ENCODE results near the gene SRC.
"Not testable (repeated sequence)": the region's sequence is repeated elsewhere in the genome, so short reads cannot be mapped to it uniquely, and the experiment has no call there.

SRC gene

DNA sequence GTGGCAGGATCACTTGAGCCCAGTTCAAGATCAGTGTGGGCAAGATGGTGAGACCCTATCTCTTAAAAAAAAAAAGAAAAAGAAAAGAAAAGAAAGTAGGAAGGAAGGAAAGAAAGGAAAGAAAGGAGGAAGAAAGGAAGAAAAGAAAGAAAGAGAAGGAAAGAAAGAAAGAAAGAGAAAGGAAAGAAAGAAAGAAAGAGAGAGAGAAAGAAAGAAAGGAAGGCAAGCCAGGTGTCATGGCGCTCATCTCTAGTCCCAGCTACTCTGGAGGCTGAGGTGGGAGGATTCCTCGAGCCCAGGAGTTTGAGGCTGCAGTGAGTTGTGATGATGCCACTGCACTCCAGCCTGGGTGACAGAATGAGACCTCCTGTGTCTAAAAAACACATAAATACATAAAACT is 11.5 kb upstream of the SRC start:
- no peak for DNase-seq (ENCODE audit: low read depth)
- TF ChIP-seq, protein P1, sequence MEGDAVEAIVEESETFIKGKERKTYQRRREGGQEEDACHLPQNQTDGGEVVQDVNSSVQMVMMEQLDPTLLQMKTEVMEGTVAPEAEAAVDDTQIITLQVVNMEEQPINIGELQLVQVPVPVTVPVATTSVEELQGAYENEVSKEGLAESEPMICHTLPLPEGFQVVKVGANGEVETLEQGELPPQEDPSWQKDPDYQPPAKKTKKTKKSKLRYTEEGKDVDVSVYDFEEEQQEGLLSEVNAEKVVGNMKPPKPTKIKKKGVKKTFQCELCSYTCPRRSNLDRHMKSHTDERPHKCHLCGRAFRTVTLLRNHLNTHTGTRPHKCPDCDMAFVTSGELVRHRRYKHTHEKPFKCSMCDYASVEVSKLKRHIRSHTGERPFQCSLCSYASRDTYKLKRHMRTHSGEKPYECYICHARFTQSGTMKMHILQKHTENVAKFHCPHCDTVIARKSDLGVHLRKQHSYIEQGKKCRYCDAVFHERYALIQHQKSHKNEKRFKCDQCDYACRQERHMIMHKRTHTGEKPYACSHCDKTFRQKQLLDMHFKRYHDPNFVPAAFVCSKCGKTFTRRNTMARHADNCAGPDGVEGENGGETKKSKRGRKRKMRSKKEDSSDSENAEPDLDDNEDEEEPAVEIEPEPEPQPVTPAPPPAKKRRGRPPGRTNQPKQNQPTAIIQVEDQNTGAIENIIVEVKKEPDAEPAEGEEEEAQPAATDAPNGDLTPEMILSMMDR (IDR thresholded peaks at IDR 0.05; ENCODE audit: control insufficient read depth, extremely low read depth, insufficient read depth), result no peak
- no peak overlapping the region for H3K4me3 ChIP-seq (ENCODE audit: low read depth, low read length)

DNA sequence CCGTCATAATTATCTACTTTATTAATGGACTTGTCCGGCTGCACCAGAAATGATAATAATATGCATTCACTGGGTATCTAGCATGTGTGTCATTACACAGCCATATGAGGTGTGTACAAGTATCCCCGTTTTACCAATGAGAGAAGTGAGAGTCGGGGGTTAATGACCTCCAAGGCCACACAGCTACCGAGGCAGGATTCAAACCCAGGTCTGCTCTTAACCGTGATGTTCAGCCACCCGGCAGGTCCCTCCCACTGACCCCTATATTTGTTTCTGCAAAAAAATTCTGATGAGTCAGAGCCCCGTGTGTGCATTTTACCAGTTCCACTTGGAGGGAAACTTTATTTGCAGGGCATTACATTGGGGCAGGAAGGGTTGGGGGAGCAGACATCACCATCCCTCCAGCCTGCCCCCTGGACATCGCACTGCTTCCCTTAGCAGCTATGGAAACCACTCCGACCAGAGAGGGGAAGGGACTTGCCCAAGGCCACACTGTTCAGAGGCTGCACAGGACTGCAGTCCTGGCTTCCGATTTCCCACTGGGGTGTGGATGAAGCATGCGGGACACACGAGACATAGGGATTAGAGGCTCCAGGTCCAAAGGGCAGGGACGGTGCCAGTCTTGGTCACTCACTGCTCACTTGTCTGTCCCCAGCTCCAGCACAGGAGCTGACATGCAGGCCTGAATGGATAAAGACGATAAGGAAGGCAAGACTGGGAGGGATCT is 10.1 kb upstream of the SRC start:
- TF ChIP-seq, protein P1 (IDR thresholded peaks at IDR 0.05; ENCODE audit: control insufficient read depth, extremely low read depth, insufficient read depth), result no peak
- H3K4me3 ChIP-seq (ENCODE audit: low read depth, low read length), result no peak overlapping the region
- no peak for DNase-seq (ENCODE audit: low read depth)

DNA sequence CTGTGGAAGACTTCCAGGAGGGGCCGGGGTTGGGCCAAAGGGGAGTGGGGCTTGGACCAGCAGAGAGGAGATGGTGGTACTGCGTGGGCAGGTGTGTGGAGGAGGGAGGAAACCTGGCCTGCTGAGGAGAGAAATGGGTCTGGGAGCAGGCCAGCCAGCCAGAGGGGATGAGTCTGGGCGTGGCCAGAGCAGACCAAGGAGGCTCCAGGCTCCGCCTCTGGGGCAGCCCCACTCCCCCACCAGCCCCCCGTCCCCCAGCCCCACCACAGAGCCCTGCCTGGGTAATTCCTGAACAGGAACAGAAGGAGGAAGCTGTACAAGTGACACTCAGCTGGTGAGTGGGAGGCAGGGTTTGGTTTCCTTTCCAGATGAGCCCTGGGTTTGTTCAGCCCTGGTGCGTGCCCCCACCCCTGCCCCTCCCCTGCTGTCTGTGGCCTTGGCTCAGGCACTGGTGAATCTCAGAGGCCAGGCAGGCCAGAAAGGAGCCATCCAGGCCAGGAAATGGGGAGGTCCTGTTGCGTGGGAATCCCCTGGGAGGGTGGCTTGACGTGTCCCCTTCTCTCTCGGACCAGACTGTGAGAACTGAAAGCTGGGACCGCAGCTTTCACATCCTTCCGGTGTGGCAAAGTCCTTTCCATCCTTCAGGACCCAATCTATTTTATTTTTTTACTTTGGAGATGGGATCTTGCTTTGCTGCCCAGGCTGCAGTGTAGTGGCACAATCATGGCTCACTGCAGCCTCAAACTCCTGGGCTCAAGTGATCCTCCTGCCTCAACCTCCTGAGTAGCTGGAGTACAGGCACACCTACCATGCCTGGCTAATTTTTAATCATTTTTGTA is 9.4 kb upstream of the SRC start:
- TF ChIP-seq, protein P1 (IDR thresholded peaks at IDR 0.05; ENCODE audit: control insufficient read depth, extremely low read depth, insufficient read depth), result no peak
- DNase-seq (ENCODE audit: low read depth), result no peak
- no peak overlapping the region for H3K4me3 ChIP-seq (ENCODE audit: low read depth, low read length)

DNA sequence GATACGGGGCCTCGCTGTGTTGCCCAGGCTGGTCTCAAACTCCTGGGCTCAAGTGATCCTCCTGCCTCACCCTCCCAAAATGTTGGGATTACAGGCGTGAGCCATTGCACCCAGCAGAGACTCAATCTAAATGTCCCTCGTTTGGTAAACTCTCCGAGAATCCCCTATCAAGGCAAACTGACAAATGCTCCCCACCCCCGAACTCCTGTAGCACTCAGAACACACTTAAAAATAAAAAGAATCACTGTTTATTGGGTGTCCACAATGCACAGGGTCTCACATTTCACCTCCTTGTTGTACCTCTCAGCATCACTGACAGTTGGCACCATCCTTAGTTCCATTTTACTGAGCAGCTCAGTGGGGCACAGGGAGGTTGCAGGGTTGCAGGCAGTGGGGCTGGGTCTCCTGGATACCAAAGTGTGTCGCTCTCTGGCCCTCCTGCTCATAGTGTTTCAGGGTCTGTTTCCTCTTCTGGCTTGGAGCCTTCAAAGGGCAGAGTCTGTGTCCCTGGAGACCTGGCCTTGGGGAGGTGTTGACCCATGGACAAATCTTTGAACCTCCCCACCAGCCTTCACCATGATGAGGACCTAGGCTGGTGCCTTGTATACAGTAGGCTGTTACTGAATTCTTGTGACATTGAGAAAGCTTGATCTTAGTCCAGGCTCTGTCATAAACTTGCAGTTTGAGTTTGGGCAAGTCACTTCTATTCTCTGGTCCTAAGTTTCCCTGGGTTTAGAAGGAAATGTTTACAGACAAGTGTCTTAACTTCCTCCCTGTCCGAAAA is 8.5 kb upstream of the SRC start:
- TF ChIP-seq, protein P1 (IDR thresholded peaks at IDR 0.05; ENCODE audit: control insufficient read depth, extremely low read depth, insufficient read depth), result no peak
- no peak for DNase-seq (ENCODE audit: low read depth)
- H3K4me3 ChIP-seq (ENCODE audit: low read depth, low read length), result no peak overlapping the region

DNA sequence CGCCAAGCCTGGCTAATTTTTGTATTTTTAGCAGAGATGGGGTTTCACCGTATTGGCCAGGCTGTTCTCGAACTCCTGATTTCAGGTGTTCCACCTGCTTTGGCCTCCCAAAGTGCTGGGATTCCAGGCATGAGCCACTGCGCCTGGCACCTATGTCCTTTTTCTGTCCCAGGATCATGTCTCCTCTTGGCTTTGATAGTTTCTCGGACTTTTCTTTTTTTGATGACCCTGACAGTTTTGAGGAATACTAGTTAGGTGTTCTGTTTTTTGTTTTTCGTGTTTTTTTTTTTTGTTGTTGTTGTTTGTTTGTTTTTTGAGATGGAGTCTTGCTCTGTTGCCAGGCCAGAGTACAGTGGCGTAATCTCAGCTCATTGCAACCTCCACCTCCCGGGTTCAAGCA is 7.6 kb upstream of the SRC start:
- not testable (repeated sequence) for DNase-seq (ENCODE audit: low read depth); H3K4me3 ChIP-seq (ENCODE audit: low read depth, low read length)

DNA sequence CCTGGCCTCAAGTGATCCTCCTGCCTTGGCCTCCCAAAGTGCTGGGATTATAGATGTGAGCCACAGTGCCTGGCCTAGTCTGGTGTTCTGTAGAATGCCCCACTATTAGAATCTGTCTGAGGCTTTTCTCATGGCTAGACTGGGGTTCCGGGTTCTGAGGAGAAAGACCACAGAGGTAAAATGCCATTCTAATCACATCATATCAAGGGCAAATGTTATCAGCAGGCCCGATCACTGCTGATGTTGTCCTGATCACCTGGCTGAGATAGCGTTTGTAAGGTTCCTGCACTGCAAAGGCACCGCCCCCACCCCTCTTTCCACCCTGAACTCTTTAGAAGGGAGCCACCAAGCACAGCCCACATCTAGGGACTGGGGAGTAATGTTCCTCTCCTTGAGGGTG is 6.7 kb upstream of the SRC start:
- TF ChIP-seq, protein P1 (IDR thresholded peaks at IDR 0.05; ENCODE audit: control insufficient read depth, extremely low read depth, insufficient read depth), result no peak
- no peak for DNase-seq (ENCODE audit: low read depth)
- H3K4me3 ChIP-seq (ENCODE audit: low read depth, low read length), result no peak overlapping the region

DNA sequence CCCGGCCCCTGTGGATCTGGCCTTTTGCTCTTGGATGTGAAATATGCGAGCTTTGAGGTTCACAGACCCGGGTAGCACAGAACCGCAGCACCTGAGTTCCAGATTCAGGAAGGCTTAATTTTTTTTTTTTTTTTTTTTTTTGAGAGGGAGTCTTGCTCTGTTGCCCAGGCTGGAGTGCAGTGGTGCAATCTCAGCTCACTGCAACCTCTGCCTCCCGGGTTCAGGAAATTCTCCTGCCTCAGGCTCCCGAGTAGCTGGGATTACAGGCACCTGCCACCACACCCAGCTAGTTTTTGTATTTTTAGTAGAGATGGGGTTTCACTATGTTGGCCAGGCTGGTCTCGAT is 6.2 kb upstream of the SRC start:
- H3K4me3 ChIP-seq (ENCODE audit: low read depth, low read length); DNase-seq (ENCODE audit: low read depth): not testable (repeated sequence)
